Measurements from ENCODE around the gene ACKR3. TPM values are rescaled to one million over a fixed set of nuclear protein-coding genes. Genes with fewer than 3 reads are reported as not detected.

ACKR3 gene
- total RNA-seq, 1 experiment from 2014 or later = not detected

DNA sequence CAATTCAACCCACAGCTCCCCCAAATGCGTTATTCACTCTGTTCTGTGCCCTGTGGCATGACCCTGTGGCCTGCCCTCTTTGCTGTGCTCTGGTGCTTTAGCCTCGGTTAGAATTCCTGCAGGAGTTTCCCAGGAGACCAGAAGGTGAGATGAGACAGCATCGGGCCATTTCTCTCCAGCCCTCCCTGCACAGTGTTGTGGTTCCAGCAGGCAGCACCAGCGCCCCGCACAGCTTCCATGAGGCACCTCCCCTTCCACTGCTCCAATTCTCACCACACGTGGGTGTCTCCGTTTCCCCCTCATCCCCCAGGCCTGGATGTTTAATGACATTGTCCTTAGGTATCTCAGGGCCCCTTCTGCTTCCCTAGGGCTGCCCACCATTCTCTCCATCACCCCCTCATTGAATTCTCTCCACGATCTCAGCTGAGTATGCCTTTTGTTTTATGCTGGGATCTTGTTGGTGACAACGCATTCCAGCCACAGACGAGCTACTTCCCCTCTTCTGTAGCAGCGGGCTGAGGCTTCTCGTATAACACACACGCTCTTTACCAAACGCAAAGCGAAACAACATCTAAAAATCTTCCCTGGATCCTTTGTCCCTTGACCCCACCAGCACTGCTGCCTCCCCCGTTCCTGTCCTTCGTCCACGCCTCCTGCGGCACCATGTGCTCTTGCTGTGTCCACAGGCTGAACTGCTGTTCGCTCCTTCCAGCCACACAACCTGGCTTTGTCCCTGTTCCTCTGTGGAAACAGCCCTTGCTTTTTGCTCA lies 35.1 kb downstream of the ACKR3 start:
- ChIA-PET POLR2A (no interaction called here), CTCF (no interaction called here)
- in situ Hi-C loops (cut with HindIII; ENCODE audit: low pct_unique_long_range_greater_than_20kb, low sequenced_read_pairs) (no loop called here), intact Hi-C loops (cut with micrococcal nuclease; ENCODE audit: unreplicated experiment) (no loop called here)
- Histone ChIP-seq H3K4me3 (ENCODE audit: low read depth in 2 of 2, low read length in 2 of 2) (no peak overlapping the region), H3K4me1 (ENCODE audit: control insufficient read depth, insufficient read depth, low read length) (no peaks in the 10 kb centered on the region), H3K27me3 (ENCODE audit: control insufficient read depth, insufficient read depth, low read length) (peaks cover 13% of the 10 kb centered on the region), H3K9me3 (ENCODE audit: control insufficient read depth, insufficient read depth, low read depth, low read length) (no peaks in the 10 kb centered on the region), H3K36me3 (ENCODE audit: control insufficient read depth, insufficient read depth, low read length) (no peaks in the 10 kb centered on the region), H3K27ac (ENCODE audit: low read length) (no peak overlapping the region)
- TF ChIP-seq TCF7L2 (IDR thresholded peaks at IDR 0.05; ENCODE audit: low read depth, low read length) (no peak), SIN3A (IDR thresholded peaks at IDR 0.05; ENCODE audit: borderline replicate concordance, insufficient read depth, low read depth, low read length) (no peak), POLR2AphosphoS5 (IDR thresholded peaks at IDR 0.05; ENCODE audit: low read depth, low read length) (no peak)
- TF ChIP-seq, protein P1, sequence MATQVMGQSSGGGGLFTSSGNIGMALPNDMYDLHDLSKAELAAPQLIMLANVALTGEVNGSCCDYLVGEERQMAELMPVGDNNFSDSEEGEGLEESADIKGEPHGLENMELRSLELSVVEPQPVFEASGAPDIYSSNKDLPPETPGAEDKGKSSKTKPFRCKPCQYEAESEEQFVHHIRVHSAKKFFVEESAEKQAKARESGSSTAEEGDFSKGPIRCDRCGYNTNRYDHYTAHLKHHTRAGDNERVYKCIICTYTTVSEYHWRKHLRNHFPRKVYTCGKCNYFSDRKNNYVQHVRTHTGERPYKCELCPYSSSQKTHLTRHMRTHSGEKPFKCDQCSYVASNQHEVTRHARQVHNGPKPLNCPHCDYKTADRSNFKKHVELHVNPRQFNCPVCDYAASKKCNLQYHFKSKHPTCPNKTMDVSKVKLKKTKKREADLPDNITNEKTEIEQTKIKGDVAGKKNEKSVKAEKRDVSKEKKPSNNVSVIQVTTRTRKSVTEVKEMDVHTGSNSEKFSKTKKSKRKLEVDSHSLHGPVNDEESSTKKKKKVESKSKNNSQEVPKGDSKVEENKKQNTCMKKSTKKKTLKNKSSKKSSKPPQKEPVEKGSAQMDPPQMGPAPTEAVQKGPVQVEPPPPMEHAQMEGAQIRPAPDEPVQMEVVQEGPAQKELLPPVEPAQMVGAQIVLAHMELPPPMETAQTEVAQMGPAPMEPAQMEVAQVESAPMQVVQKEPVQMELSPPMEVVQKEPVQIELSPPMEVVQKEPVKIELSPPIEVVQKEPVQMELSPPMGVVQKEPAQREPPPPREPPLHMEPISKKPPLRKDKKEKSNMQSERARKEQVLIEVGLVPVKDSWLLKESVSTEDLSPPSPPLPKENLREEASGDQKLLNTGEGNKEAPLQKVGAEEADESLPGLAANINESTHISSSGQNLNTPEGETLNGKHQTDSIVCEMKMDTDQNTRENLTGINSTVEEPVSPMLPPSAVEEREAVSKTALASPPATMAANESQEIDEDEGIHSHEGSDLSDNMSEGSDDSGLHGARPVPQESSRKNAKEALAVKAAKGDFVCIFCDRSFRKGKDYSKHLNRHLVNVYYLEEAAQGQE (IDR thresholded peaks at IDR 0.05; ENCODE audit: insufficient read depth in 1 of 2, low read depth in 2 of 2, low read length in 1 of 2) = no peak
- TF ChIP-seq, protein P2, sequence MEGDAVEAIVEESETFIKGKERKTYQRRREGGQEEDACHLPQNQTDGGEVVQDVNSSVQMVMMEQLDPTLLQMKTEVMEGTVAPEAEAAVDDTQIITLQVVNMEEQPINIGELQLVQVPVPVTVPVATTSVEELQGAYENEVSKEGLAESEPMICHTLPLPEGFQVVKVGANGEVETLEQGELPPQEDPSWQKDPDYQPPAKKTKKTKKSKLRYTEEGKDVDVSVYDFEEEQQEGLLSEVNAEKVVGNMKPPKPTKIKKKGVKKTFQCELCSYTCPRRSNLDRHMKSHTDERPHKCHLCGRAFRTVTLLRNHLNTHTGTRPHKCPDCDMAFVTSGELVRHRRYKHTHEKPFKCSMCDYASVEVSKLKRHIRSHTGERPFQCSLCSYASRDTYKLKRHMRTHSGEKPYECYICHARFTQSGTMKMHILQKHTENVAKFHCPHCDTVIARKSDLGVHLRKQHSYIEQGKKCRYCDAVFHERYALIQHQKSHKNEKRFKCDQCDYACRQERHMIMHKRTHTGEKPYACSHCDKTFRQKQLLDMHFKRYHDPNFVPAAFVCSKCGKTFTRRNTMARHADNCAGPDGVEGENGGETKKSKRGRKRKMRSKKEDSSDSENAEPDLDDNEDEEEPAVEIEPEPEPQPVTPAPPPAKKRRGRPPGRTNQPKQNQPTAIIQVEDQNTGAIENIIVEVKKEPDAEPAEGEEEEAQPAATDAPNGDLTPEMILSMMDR (IDR thresholded peaks at IDR 0.05) = no peak
- BruUV-seq (replicated peaks) = no TSS peak
- ATAC-seq (no peak), DNase-seq (ENCODE audit: low read depth, low spot score) (no peak)

DNA sequence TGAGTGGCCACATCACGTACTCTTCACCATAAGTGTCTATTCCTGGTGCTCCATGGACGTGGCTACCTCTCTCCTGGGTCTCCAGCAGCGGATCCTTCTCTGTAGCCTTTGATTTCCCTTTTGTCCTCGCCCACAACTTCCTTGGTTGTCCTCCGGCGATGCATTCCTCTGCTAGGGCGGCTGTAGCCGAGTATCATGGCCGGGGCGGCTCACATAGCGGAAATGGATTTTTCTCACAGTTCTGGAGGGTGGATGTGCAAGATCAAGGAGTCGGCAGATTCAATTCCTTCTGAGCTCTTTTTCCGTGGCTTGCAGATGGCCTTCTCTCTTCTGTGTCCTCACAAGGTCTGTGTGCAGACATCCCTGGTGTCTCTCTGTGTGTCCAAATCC lies 35.7 kb downstream of the ACKR3 start:
- ChIA-PET POLR2A (no interaction called here), CTCF (no interaction called here)
- in situ Hi-C loops (cut with HindIII; ENCODE audit: low pct_unique_long_range_greater_than_20kb, low sequenced_read_pairs) (no loop called here), intact Hi-C loops (cut with micrococcal nuclease; ENCODE audit: unreplicated experiment) (no loop called here)
- Histone ChIP-seq H3K9me3 (ENCODE audit: control insufficient read depth, insufficient read depth, low read depth, low read length) (no peaks in the 10 kb centered on the region), H3K27ac (ENCODE audit: low read length) (no peak overlapping the region), H3K4me3 (ENCODE audit: low read depth in 2 of 2, low read length in 2 of 2) (no peak overlapping the region), H3K27me3 (ENCODE audit: control insufficient read depth, insufficient read depth, low read length) (peaks cover 13% of the 10 kb centered on the region), H3K36me3 (ENCODE audit: control insufficient read depth, insufficient read depth, low read length) (no peaks in the 10 kb centered on the region), H3K4me1 (ENCODE audit: control insufficient read depth, insufficient read depth, low read length) (no peaks in the 10 kb centered on the region)
- TF ChIP-seq SIN3A (IDR thresholded peaks at IDR 0.05; ENCODE audit: borderline replicate concordance, insufficient read depth, low read depth, low read length) (no peak), TCF7L2 (IDR thresholded peaks at IDR 0.05; ENCODE audit: low read depth, low read length) (no peak), POLR2AphosphoS5 (IDR thresholded peaks at IDR 0.05; ENCODE audit: low read depth, low read length) (no peak)
- TF ChIP-seq, protein P1 (IDR thresholded peaks at IDR 0.05; ENCODE audit: insufficient read depth in 1 of 2, low read depth in 2 of 2, low read length in 1 of 2) = no peak
- TF ChIP-seq, protein P2 (IDR thresholded peaks at IDR 0.05) = no peak
- ATAC-seq (no peak), DNase-seq (ENCODE audit: low read depth, low spot score) (no peak)
- BruUV-seq (replicated peaks) = no TSS peak
